BE2C (cell line): ENCODE results near the gene APOBEC3H.

Experiments
- DNase-seq: peaks from one replicate; pipeline ENCODE4 v3.0.0-alpha.2; 2020
- H3K27me3 ChIP-seq: fragments of 250-450 bp; sonication (Bioruptor Pico); 2 replicates; pipeline ENCODE4 v1.5.1; 2020; ENCODE audit warnings: mild to moderate bottlenecking
- H3K36me3 ChIP-seq: fragments of 250-450 bp; sonication (Bioruptor Pico); 2 replicates; pipeline ENCODE4 v1.5.1; 2020; ENCODE audit warnings: mild to moderate bottlenecking
- H3K4me1 ChIP-seq: fragments of 250-450 bp; sonication (Bioruptor Pico); 2 replicates; pipeline ENCODE4 v1.5.1; 2020
- H3K4me3 ChIP-seq: 2 replicates; pipeline ENCODE4 v1.5.1; 2011; ENCODE audit warnings: low read depth, low read length
- H3K9me3 ChIP-seq: fragments of 250-450 bp; sonication (Bioruptor Pico); 2 replicates; pipeline ENCODE4 v1.5.1; 2020
- CTCF ChIP-seq: IDR thresholded peaks from 2 replicates; pipeline ENCODE4 v1.5.1; 2012; ENCODE audit warnings: mild to moderate bottlenecking, low read depth, low read length

Gene APOBEC3H

GRCh38 chr22:39110631-39111561, 13.9 kb downstream of the APOBEC3H start:
- Histone ChIP-seq H3K27me3 (no peaks in the 10 kb centered on the region), H3K9me3 (no peaks in the 10 kb centered on the region), H3K4me1 (peaks cover 8% of the 10 kb centered on the region; the same call in 1 of the 2 replicates), H3K36me3 (no peaks in the 10 kb centered on the region), H3K4me3 (no peak overlapping the region)
- peak; percentile 43 for DNase-seq
- no peak for TF ChIP-seq CTCF

- Histone ChIP-seq H3K4me3 (no peak overlapping the region), H3K4me1 (peaks cover 8% of the 10 kb centered on the region; the same call in 1 of the 2 replicates), H3K9me3 (no peaks in the 10 kb centered on the region), H3K27me3 (no peaks in the 10 kb centered on the region), H3K36me3 (no peaks in the 10 kb centered on the region)
- no peak for TF ChIP-seq CTCF
- DNase-seq = no peak
Measured at GRCh38 chr22:39114112-39114511, 17.1 kb downstream of the APOBEC3H start.

DNA sequence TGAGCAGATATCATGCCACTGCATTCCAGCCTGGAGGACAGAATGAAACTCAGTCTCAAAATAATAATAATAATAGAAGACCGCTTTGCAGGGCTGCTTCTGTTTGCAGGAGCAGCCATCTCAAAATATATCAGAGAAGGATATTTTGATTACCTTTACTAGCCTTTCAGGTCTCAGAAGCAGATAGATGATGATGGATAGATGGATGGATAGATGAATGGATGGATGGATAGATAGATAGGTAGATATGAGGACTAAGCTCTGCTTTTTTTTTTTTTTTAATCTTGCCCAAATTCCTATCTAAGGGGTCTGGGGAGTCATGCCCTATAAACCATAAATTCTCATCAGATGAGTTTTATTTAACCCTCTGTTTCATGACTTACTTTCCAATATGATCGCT, 18.5 kb downstream of the APOBEC3H start:
- Histone ChIP-seq H3K9me3 (no peaks in the 10 kb centered on the region), H3K36me3 (no peaks in the 10 kb centered on the region), H3K4me3 (no peak overlapping the region), H3K27me3 (no peaks in the 10 kb centered on the region), H3K4me1 (peaks cover 7% of the 10 kb centered on the region; the same call in 1 of the 2 replicates)
- DNase-seq = no peak
- TF ChIP-seq CTCF = no peak

DNA sequence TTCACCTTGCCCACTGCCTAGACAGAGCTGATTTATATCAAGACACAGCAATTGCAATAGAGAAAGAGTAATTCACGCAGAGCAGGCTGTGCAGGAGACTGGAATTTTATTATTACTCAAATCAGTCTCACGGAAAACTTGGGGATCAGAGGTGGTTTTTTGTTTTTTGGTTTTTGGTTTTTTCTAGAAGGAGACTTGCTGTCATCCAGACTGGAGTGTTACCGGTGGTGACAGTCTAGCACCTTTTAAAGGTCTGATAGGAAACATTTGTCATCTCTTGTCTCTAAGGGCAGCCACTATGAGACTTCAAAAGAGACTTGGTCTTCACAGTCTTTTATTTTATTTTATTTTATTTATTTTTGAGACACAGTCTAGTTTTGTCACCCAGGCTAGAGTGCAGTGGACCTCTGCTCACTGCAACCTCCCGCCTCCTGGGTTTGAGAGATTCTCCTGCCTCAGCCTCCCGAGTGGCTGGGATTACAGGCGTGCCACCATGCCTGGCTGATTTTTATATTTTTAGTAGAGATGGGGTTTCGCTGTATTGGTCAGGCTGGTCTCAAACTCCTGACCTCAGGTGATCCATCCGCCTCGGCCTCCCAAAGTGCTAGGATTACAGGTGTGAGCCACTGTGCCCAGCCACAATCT, 19.1 kb downstream of the APOBEC3H start:
- H3K27me3 ChIP-seq = no peaks in the 10 kb centered on the region
- TF ChIP-seq CTCF = no peak
- no peaks in the 10 kb centered on the region for H3K9me3 ChIP-seq
- H3K36me3 ChIP-seq = no peaks in the 10 kb centered on the region
- no peak overlapping the region for H3K4me3 ChIP-seq
- no peak for DNase-seq
- H3K4me1 ChIP-seq = peaks cover 1% of the 10 kb centered on the region; the same call in 1 of the 2 replicates

GRCh38 chr22:39117585-39118191, 20.6 kb downstream of the APOBEC3H start:
- Histone ChIP-seq H3K27me3 (no peaks in the 10 kb centered on the region), H3K4me3 (no peak overlapping the region), H3K9me3 (no peaks in the 10 kb centered on the region), H3K36me3 (no peaks in the 10 kb centered on the region), H3K4me1 (no peaks in the 10 kb centered on the region)
- TF ChIP-seq CTCF = peak; percentile 73
- DNase-seq = peak; percentile 68
